IMR-90 (cell line): ENCODE measurements around the gene SULT1B1. TPM values are rescaled to one million over a fixed set of nuclear protein-coding genes. Genes with fewer than 3 reads are reported as not detected.

Source experiments
- ATAC-seq: fragments of 200-7000 bp; cut with Tn5 transposase; 2 replicates; pipeline ENCODE4 v1.9.1; 2020; ENCODE audit warnings: low read depth, mild to moderate bottlenecking, moderate library complexity
- BruUV-seq: library from RNA; stranded (reverse); fragments of 400-500 nt; replicated peaks from 2 replicates; lab custom pipeline; 2021; lab: Mats Ljungman, UMichigan
- CTCF ChIA-PET: fragments of 300-600 bp; formaldehyde crosslinking; extraction: SDS; loops from one replicate; lab custom pipeline; 2021; ENCODE audit warnings: antibody characterized with exemption; lab: Yijun Ruan, JAX
- POLR2A ChIA-PET: fragments of 300-600 bp; sonication (Branson Sonifier 250); formaldehyde crosslinking; loops from one replicate; lab custom pipeline; 2022; ENCODE audit warnings: antibody characterized with exemption; ENCODE audit not compliant: unreplicated experiment; lab: Charles Lee
- DNase-seq: peaks from one replicate; pipeline ENCODE4 v3.0.0; 2013
- H2AFZ ChIP-seq: replicated peaks from 2 replicates; pipeline ENCODE3; 2013; ENCODE audit warnings: low read length, mild to moderate bottlenecking; ENCODE audit not compliant: poor library complexity
- H2AK5ac ChIP-seq: 2 replicates; pipeline ENCODE4 v1.6.1; 2013; ENCODE audit warnings: low read depth, low read length, inconsistent platforms
- H2AK9ac ChIP-seq: replicated peaks from 2 replicates; pipeline ENCODE3; 2013; ENCODE audit warnings: mild to moderate bottlenecking, low read depth, low read length, moderate library complexity; ENCODE audit not compliant: poor library complexity
- H2BK120ac ChIP-seq: 2 replicates; pipeline ENCODE4 v1.6.1; 2013; ENCODE audit warnings: low read depth, low read length, inconsistent platforms
- H2BK15ac ChIP-seq: 3 replicates; pipeline ENCODE4 v1.6.1; 2013; ENCODE audit warnings: low read depth, low read length, inconsistent platforms
- H2BK20ac ChIP-seq: 2 replicates; pipeline ENCODE4 v1.6.1; 2013; ENCODE audit warnings: low read depth, mild to moderate bottlenecking, inconsistent platforms, low read length, moderate library complexity
- H2BK5ac ChIP-seq: 2 replicates; pipeline ENCODE4 v1.6.1; 2013; ENCODE audit warnings: mild to moderate bottlenecking, low read depth, low read length, inconsistent platforms; ENCODE audit not compliant: poor library complexity, severe bottlenecking
- H3K14ac ChIP-seq: replicated peaks from 2 replicates; pipeline ENCODE4 v1.6.1; 2013; ENCODE audit warnings: low read depth, low read length, inconsistent platforms
- H3K18ac ChIP-seq: 2 replicates; pipeline ENCODE4 v1.6.1; 2013; ENCODE audit warnings: low read depth, low read length, control low read depth
- H3K23ac ChIP-seq: 2 replicates; pipeline ENCODE4 v1.6.1; 2013; ENCODE audit warnings: low read depth, low read length, inconsistent platforms
- H3K27ac ChIP-seq: 2 replicates; pipeline ENCODE4 v1.5.1; 2013; ENCODE audit warnings: mild to moderate bottlenecking, control low read depth, low read length; ENCODE audit not compliant: insufficient read depth
- H3K27me3 ChIP-seq: 2 replicates; pipeline ENCODE4 v1.6.1; 2013; ENCODE audit warnings: low read length; ENCODE audit not compliant: control insufficient read depth, insufficient read depth
- H3K36me3 ChIP-seq: 2 replicates; pipeline ENCODE4 v1.6.1; 2013; ENCODE audit warnings: low read length, mixed read lengths; ENCODE audit not compliant: control insufficient read depth, insufficient read depth
- H3K4ac ChIP-seq: 2 replicates; pipeline ENCODE4 v1.6.1; 2013; ENCODE audit warnings: low read depth, low read length, inconsistent platforms
- H3K4me1 ChIP-seq: 2 replicates; pipeline ENCODE4 v1.6.1; 2013; ENCODE audit warnings: low read length, mixed read lengths; ENCODE audit not compliant: control insufficient read depth, insufficient read depth
- H3K4me2 ChIP-seq: 2 replicates; pipeline ENCODE4 v1.6.1; 2013; ENCODE audit warnings: low read depth, mild to moderate bottlenecking, control low read depth, low read length, moderate library complexity
- H3K4me3 ChIP-seq: 2 replicates; pipeline ENCODE4 v1.5.1; 2013; ENCODE audit warnings: low read depth, mild to moderate bottlenecking, control low read depth, low read length, moderate library complexity; ENCODE audit not compliant: insufficient read depth
- H3K56ac ChIP-seq: 2 replicates; pipeline ENCODE4 v1.6.1; 2013; ENCODE audit warnings: low read length, inconsistent platforms; ENCODE audit not compliant: insufficient read depth; ENCODE audit errors: extremely low read depth
- H3K79me1 ChIP-seq, 2 experiments: 2 replicates each; pipeline ENCODE4 v1.6.1; 2013; ENCODE audit warnings: low read length in 2 of 2, inconsistent platforms in 1 of 2, low read depth in 1 of 2
- H3K9ac ChIP-seq: 2 replicates; pipeline ENCODE4 v1.6.1; 2013; ENCODE audit warnings: low read depth, low read length, control low read depth
- H3K9me1 ChIP-seq: 2 replicates; pipeline ENCODE4 v1.6.1; 2013; ENCODE audit warnings: low read length, inconsistent platforms; ENCODE audit not compliant: insufficient read depth
- H3K9me3 ChIP-seq: 2 replicates; pipeline ENCODE4 v1.6.1; 2013; ENCODE audit warnings: low read length; ENCODE audit not compliant: control insufficient read depth, insufficient read depth
- H4K20me1 ChIP-seq: 2 replicates; pipeline ENCODE4 v1.6.1; 2013; ENCODE audit warnings: low read length, inconsistent platforms; ENCODE audit not compliant: insufficient read depth
- H4K5ac ChIP-seq: 2 replicates; pipeline ENCODE4 v1.6.1; 2013; ENCODE audit warnings: mild to moderate bottlenecking, low read depth, low read length, control low read depth
- H4K8ac ChIP-seq, 2 experiments: 2 replicates each; pipeline ENCODE4 v1.6.1; 2013; ENCODE audit warnings: low read depth in 2 of 2, low read length in 2 of 2, control low read depth in 1 of 2, inconsistent platforms in 1 of 2
- H4K91ac ChIP-seq: 2 replicates; pipeline ENCODE4 v1.6.1; 2013; ENCODE audit warnings: low read depth, low read length, inconsistent platforms; ENCODE audit not compliant: insufficient read depth
- BHLHE40 ChIP-seq: fragments of 150-350 bp; IDR thresholded peaks from 2 replicates; pipeline ENCODE4 v1.6.1; 2016; ENCODE audit warnings: mild to moderate bottlenecking, low read depth, low read length
- CEBPB ChIP-seq: IDR thresholded peaks from 2 replicates; pipeline ENCODE4 v1.6.1; 2012; ENCODE audit warnings: low read depth, low read length, improper control_type of control experiment
- CHD1 ChIP-seq: IDR thresholded peaks from 2 replicates; pipeline ENCODE4 v1.6.1; 2012; ENCODE audit warnings: low read depth, low read length, improper control_type of control experiment
- CTCF ChIP-seq: conservative IDR thresholded peaks from 2 replicates; pipeline ENCODE4 v1.5.1; 2012; ENCODE audit warnings: mild to moderate bottlenecking, low read depth, low read length, improper control_type of control experiment
- ELK1 ChIP-seq: fragments of 150-350 bp; IDR thresholded peaks from 2 replicates; pipeline ENCODE4 v1.6.1; 2016; ENCODE audit warnings: low read depth, mild to moderate bottlenecking, low read length, moderate library complexity, borderline replicate concordance
- FOS ChIP-seq: fragments of 150-350 bp; IDR thresholded peaks from 2 replicates; pipeline ENCODE4 v1.6.1; 2016; ENCODE audit warnings: low read depth, low read length
- MAFK ChIP-seq: IDR thresholded peaks from 2 replicates; pipeline ENCODE4 v1.6.1; 2012; ENCODE audit warnings: low read depth, low read length, improper control_type of control experiment
- MAZ ChIP-seq: IDR thresholded peaks from 2 replicates; pipeline ENCODE4 v1.6.1; 2012; ENCODE audit warnings: low read depth, mild to moderate bottlenecking, low read length, improper control_type of control experiment, moderate library complexity, borderline replicate concordance
- MXI1 ChIP-seq: IDR thresholded peaks from 2 replicates; pipeline ENCODE4 v1.6.1; 2012; ENCODE audit warnings: low read depth, mild to moderate bottlenecking, low read length, moderate library complexity, borderline replicate concordance
- NFE2L2 ChIP-seq: fragments of 150-350 bp; IDR thresholded peaks from 2 replicates; pipeline ENCODE4 v1.6.1; 2016; ENCODE audit warnings: low read depth, mild to moderate bottlenecking, low read length
- POLR2A ChIP-seq: IDR thresholded peaks from 2 replicates; pipeline ENCODE4 v1.6.1; 2012; ENCODE audit warnings: mild to moderate bottlenecking, low read depth, low read length
- RAD21 ChIP-seq: IDR thresholded peaks from 2 replicates; pipeline ENCODE4 v1.6.1; 2012; ENCODE audit warnings: low read length, improper control_type of control experiment
- RCOR1 ChIP-seq: IDR thresholded peaks from 2 replicates; pipeline ENCODE4 v1.6.1; 2012; ENCODE audit warnings: mild to moderate bottlenecking, low read length, improper control_type of control experiment; ENCODE audit not compliant: insufficient replicate concordance
- RFX5 ChIP-seq: IDR thresholded peaks from 2 replicates; pipeline ENCODE4 v1.8.0; 2012; ENCODE audit warnings: low read depth, mild to moderate bottlenecking, low read length, moderate library complexity
- SMC3 ChIP-seq: fragments of 150-350 bp; IDR thresholded peaks from 2 replicates; pipeline ENCODE4 v1.6.1; 2016; ENCODE audit warnings: low read depth, mild to moderate bottlenecking, antibody characterized with exemption, low read length, moderate library complexity
- WGBS, 2 experiments: methylation state at CpG; one replicate each; pipeline versions ENCODE4 v1.1.5 to v1.1.7; 2013; ENCODE audit warnings: missing lambda C conversion rate in 2 of 2; ENCODE audit not compliant: insufficient read length in 1 of 2; ENCODE audit errors: extremely low coverage in 2 of 2; 5-methylcytosine and 5-hydroxymethylcytosine counted together
- dilution Hi-C: fragments of 300-500 bp; cut with HindIII; formaldehyde crosslinking; loops from one replicate; pipeline ENCODE4 v1.14.3; 2018; ENCODE audit warnings: low sequenced_read_pairs; ENCODE audit not compliant: unreplicated experiment
- in situ Hi-C: fragments of 300-500 bp; cut with MboI; formaldehyde crosslinking; loops from 3 replicates; pipeline ENCODE4 v1.14.3; 2019; ENCODE audit warnings: low sequenced_read_pairs, inconsistent platforms, mixed read lengths
- intact Hi-C: fragments of 100-400 bp; cut with micrococcal nuclease; formaldehyde crosslinking; loops from 2 replicates; pipeline ENCODE4 v1.10.0; 2022
- polyA plus RNA-seq, 3 experiments: library from polyadenylated mRNA; depleted of rRNA; stranded (reverse); fragments of >200 nt; gene quantifications; 2 replicates each; pipeline ENCODE4 v1.2.3, GENCODE V29; 2012; ENCODE audit warnings: low replicate concordance in 1 of 3
- total RNA-seq: library from RNA; depleted of rRNA; stranded (reverse); fragments of >200 nt; gene quantifications from 2 replicates; pipeline ENCODE4 v1.2.3, GENCODE V29; 2012
- TF ChIP-seq, protein P1 (sequence below): fragments of 150-350 bp; IDR thresholded peaks from 2 replicates; pipeline ENCODE4 v1.6.1; 2017; ENCODE audit warnings: mild to moderate bottlenecking, antibody characterized with exemption, low read length, low read depth

Gene SULT1B1
- total and polyA plus RNA-seq, 2 of the 4 experiments (the other 2 are of a cell fraction) = 0.05 to 0.18 TPM

DNA sequence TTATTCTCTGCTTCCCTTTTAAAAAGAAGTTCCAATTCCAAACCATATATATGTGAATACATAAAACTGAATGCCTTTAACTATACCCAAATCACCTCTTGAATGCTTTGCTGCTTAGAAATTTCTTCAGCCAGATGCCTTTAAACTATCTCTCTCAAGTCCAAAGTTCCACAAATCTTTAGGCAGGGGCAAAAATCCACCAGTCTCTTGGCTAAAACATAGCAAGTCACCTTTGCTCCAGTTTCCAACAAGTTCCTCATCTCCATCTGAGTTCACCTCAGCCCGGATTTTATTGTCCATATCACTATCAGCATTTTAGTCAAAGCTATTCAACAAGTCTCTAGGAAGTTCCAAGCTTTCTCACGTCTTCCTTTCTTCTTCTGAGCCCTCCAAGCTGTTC, 49.8 kb downstream of the SULT1B1 start:
- TF ChIP-seq MAZ (no peak), CTCF (no peak), RCOR1 (no peak), POLR2A (no peak), RFX5 (no peak), CHD1 (no peak), RAD21 (no peak), CEBPB (no peak), NFE2L2 (no peak), MXI1 (no peak), SMC3 (no peak), MAFK (no peak), FOS (no peak), ELK1 (no peak), BHLHE40 (no peak)
- TF ChIP-seq, protein P1, sequence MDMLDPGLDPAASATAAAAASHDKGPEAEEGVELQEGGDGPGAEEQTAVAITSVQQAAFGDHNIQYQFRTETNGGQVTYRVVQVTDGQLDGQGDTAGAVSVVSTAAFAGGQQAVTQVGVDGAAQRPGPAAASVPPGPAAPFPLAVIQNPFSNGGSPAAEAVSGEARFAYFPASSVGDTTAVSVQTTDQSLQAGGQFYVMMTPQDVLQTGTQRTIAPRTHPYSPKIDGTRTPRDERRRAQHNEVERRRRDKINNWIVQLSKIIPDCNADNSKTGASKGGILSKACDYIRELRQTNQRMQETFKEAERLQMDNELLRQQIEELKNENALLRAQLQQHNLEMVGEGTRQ = no peak
- no peak overlapping the region for H4K91ac ChIP-seq
- H2AFZ ChIP-seq = no peak overlapping the region
- ChIA-PET POLR2A (no interaction called here), CTCF (no interaction called here)
- WGBS, 2 experiments = 32% methylated on average over 2 of the region's 2 CpGs; no CpG with 5 or more reads in 1 of the 2 experiments
- no peak overlapping the region for H2AK9ac ChIP-seq
- no peaks in the 10 kb centered on the region for H3K36me3 ChIP-seq
- no peak overlapping the region for H4K8ac ChIP-seq
- no peak overlapping the region for H3K4me3 ChIP-seq
- no peak overlapping the region for H3K9ac ChIP-seq
- ATAC-seq (no peak), DNase-seq (no peak)
- H3K27me3 ChIP-seq = no peaks in the 10 kb centered on the region
- no peak overlapping the region for H4K5ac ChIP-seq
- no peak overlapping the region for H2BK15ac ChIP-seq
- no peak overlapping the region for H2BK20ac ChIP-seq
- in situ Hi-C loops (no loop called here), dilution Hi-C loops (no loop called here), intact Hi-C loops (no loop called here)
- no peaks in the 10 kb centered on the region for H3K9me1 ChIP-seq
- H2BK5ac ChIP-seq = no peak overlapping the region
- H3K18ac ChIP-seq = no peak overlapping the region
- no peak overlapping the region for H2BK120ac ChIP-seq
- H3K4me1 ChIP-seq = no peaks in the 10 kb centered on the region
- H3K14ac ChIP-seq = no peak overlapping the region
- BruUV-seq = no TSS peak
- H3K4ac ChIP-seq = no peak overlapping the region
- H4K20me1 ChIP-seq = no peaks in the 10 kb centered on the region
- H3K4me2 ChIP-seq = no peak overlapping the region
- no peak overlapping the region for H3K27ac ChIP-seq
- no peak overlapping the region for H3K23ac ChIP-seq
- no peaks in the 10 kb centered on the region for H3K9me3 ChIP-seq
- H2AK5ac ChIP-seq = no peak overlapping the region
- no peaks in the 10 kb centered on the region for H3K79me1 ChIP-seq
- no peak overlapping the region for H3K56ac ChIP-seq
